ENCODE data around the gene IMMP2L.

- TF ChIP-seq CTCF (IDR thresholded peaks at IDR 0.05) (no peak), POLR2A (IDR thresholded peaks at IDR 0.05) (no peak), EP300 (IDR thresholded peaks at IDR 0.05) (no peak)
Observed at GRCh38 chr7:111477462-111478225, 84.6 kb downstream of the IMMP2L start.
